Measurements from ENCODE around the gene RAB4A. TPM values are rescaled to one million over a fixed set of nuclear protein-coding genes. Genes with fewer than 3 reads are reported as not detected.
A peak's percentile ranks its signal among the peaks of the same experiment; 100 is the strongest.

Gene RAB4A
- total RNA-seq, 4 donors from 2014 or later = 65.5 to 84.7 (median 74.0) TPM

- no peak overlapping the region for H3K4me3 ChIP-seq (ENCODE audit: low read depth, poor library complexity, severe bottlenecking)
- TF ChIP-seq CTCF (IDR thresholded peaks at IDR 0.05) (no peak), POLR2A (IDR thresholded peaks at IDR 0.05) (no peak)
- DNase-seq (ENCODE audit: low spot score in 2 of 2) = peak in 1 of 2 donors; percentile 8
- intact Hi-C loops (cut with DNase I; ENCODE audit: low total_unique reads) = no loop called here
- 98% methylated on average over 4 of the region's 4 CpGs for WGBS, 2 donors
These were observed 47.1 kb downstream of the RAB4A start for GRCh38 chr1:229318056-229318455.

- WGBS, 2 donors = 86 to 99% methylated on average over 7 of the region's 7 CpGs
- intact Hi-C loops (cut with DNase I; ENCODE audit: low total_unique reads) = no loop called here
- TF ChIP-seq CTCF (IDR thresholded peaks at IDR 0.05) (no peak), POLR2A (IDR thresholded peaks at IDR 0.05) (no peak)
- H3K4me3 ChIP-seq (ENCODE audit: low read depth, poor library complexity, severe bottlenecking) = no peak overlapping the region
- DNase-seq (ENCODE audit: low spot score in 2 of 2) = peak in 1 of 2 donors; percentile 45
These were observed 48.6 kb downstream of the RAB4A start for GRCh38 chr1:229319487-229319886.

GRCh38 chr1:229323201-229323600 is 52.3 kb downstream of the RAB4A start:
- no peak overlapping the region for H3K4me3 ChIP-seq (ENCODE audit: low read depth, poor library complexity, severe bottlenecking)
- 94 to 96% methylated on average over 7 of the region's 7 CpGs for WGBS, 2 donors
- peak in 1 of 2 donors; percentile 3 for DNase-seq (ENCODE audit: low spot score in 2 of 2)
- intact Hi-C loops (cut with DNase I; ENCODE audit: low total_unique reads) = no loop called here
- TF ChIP-seq CTCF (IDR thresholded peaks at IDR 0.05) (no peak), POLR2A (IDR thresholded peaks at IDR 0.05) (no peak)

- no peak for TF ChIP-seq CTCF (IDR thresholded peaks at IDR 0.05)
- TF ChIP-seq POLR2A (IDR thresholded peaks at IDR 0.05) = no peak
- peak in 1 of 2 donors; percentile 8 for DNase-seq (ENCODE audit: low spot score in 2 of 2)
- intact Hi-C loops (cut with DNase I; ENCODE audit: low total_unique reads) = no loop called here
- 82 to 83% methylated on average over 2 of the region's 2 CpGs for WGBS, 2 donors
- no peak overlapping the region for H3K4me3 ChIP-seq (ENCODE audit: low read depth, poor library complexity, severe bottlenecking)
These were observed 53.1 kb downstream of the RAB4A start for GRCh38 chr1:229323885-229324553.

GRCh38 chr1:229325401-229325800 is 54.5 kb downstream of the RAB4A start:
- TF ChIP-seq CTCF (IDR thresholded peaks at IDR 0.05) (no peak), POLR2A (IDR thresholded peaks at IDR 0.05) (no peak)
- no peak overlapping the region for H3K4me3 ChIP-seq (ENCODE audit: low read depth, poor library complexity, severe bottlenecking)
- 63 to 73% methylated on average over 2 of the region's 2 CpGs for WGBS, 2 donors
- DNase-seq (ENCODE audit: low spot score in 2 of 2) = no peak
- intact Hi-C loops (cut with DNase I; ENCODE audit: low total_unique reads) = no loop called here
